IMR-90 (cell line): ENCODE measurements around the gene TEX261. TPM values are rescaled to one million over a fixed set of nuclear protein-coding genes. Genes with fewer than 3 reads are reported as not detected.

Source experiments
- ATAC-seq: fragments of 200-7000 bp; cut with Tn5 transposase; 2 replicates; pipeline ENCODE4 v1.9.1; 2020; ENCODE audit warnings: low read depth, mild to moderate bottlenecking, moderate library complexity
- BruUV-seq: library from RNA; stranded (reverse); fragments of 400-500 nt; replicated peaks from 2 replicates; lab custom pipeline; 2021; lab: Mats Ljungman, UMichigan
- CTCF ChIA-PET: fragments of 300-600 bp; formaldehyde crosslinking; extraction: SDS; loops from one replicate; lab custom pipeline; 2021; ENCODE audit warnings: antibody characterized with exemption; lab: Yijun Ruan, JAX
- POLR2A ChIA-PET: fragments of 300-600 bp; sonication (Branson Sonifier 250); formaldehyde crosslinking; loops from one replicate; lab custom pipeline; 2022; ENCODE audit warnings: antibody characterized with exemption; ENCODE audit not compliant: unreplicated experiment; lab: Charles Lee
- DNase-seq: peaks from one replicate; pipeline ENCODE4 v3.0.0; 2013
- H2AFZ ChIP-seq: replicated peaks from 2 replicates; pipeline ENCODE3; 2013; ENCODE audit warnings: low read length, mild to moderate bottlenecking; ENCODE audit not compliant: poor library complexity
- H2AK5ac ChIP-seq: 2 replicates; pipeline ENCODE4 v1.6.1; 2013; ENCODE audit warnings: low read depth, low read length, inconsistent platforms
- H2AK9ac ChIP-seq: replicated peaks from 2 replicates; pipeline ENCODE3; 2013; ENCODE audit warnings: mild to moderate bottlenecking, low read depth, low read length, moderate library complexity; ENCODE audit not compliant: poor library complexity
- H2BK120ac ChIP-seq: 2 replicates; pipeline ENCODE4 v1.6.1; 2013; ENCODE audit warnings: low read depth, low read length, inconsistent platforms
- H2BK15ac ChIP-seq: 3 replicates; pipeline ENCODE4 v1.6.1; 2013; ENCODE audit warnings: low read depth, low read length, inconsistent platforms
- H2BK20ac ChIP-seq: 2 replicates; pipeline ENCODE4 v1.6.1; 2013; ENCODE audit warnings: low read depth, mild to moderate bottlenecking, inconsistent platforms, low read length, moderate library complexity
- H2BK5ac ChIP-seq: 2 replicates; pipeline ENCODE4 v1.6.1; 2013; ENCODE audit warnings: mild to moderate bottlenecking, low read depth, low read length, inconsistent platforms; ENCODE audit not compliant: poor library complexity, severe bottlenecking
- H3K14ac ChIP-seq: replicated peaks from 2 replicates; pipeline ENCODE4 v1.6.1; 2013; ENCODE audit warnings: low read depth, low read length, inconsistent platforms
- H3K18ac ChIP-seq: 2 replicates; pipeline ENCODE4 v1.6.1; 2013; ENCODE audit warnings: low read depth, low read length, control low read depth
- H3K23ac ChIP-seq: 2 replicates; pipeline ENCODE4 v1.6.1; 2013; ENCODE audit warnings: low read depth, low read length, inconsistent platforms
- H3K27ac ChIP-seq: 2 replicates; pipeline ENCODE4 v1.5.1; 2013; ENCODE audit warnings: mild to moderate bottlenecking, control low read depth, low read length; ENCODE audit not compliant: insufficient read depth
- H3K27me3 ChIP-seq: 2 replicates; pipeline ENCODE4 v1.6.1; 2013; ENCODE audit warnings: low read length; ENCODE audit not compliant: control insufficient read depth, insufficient read depth
- H3K36me3 ChIP-seq: 2 replicates; pipeline ENCODE4 v1.6.1; 2013; ENCODE audit warnings: low read length, mixed read lengths; ENCODE audit not compliant: control insufficient read depth, insufficient read depth
- H3K4ac ChIP-seq: 2 replicates; pipeline ENCODE4 v1.6.1; 2013; ENCODE audit warnings: low read depth, low read length, inconsistent platforms
- H3K4me1 ChIP-seq: 2 replicates; pipeline ENCODE4 v1.6.1; 2013; ENCODE audit warnings: low read length, mixed read lengths; ENCODE audit not compliant: control insufficient read depth, insufficient read depth
- H3K4me2 ChIP-seq: 2 replicates; pipeline ENCODE4 v1.6.1; 2013; ENCODE audit warnings: low read depth, mild to moderate bottlenecking, control low read depth, low read length, moderate library complexity
- H3K4me3 ChIP-seq: 2 replicates; pipeline ENCODE4 v1.5.1; 2013; ENCODE audit warnings: low read depth, mild to moderate bottlenecking, control low read depth, low read length, moderate library complexity; ENCODE audit not compliant: insufficient read depth
- H3K56ac ChIP-seq: 2 replicates; pipeline ENCODE4 v1.6.1; 2013; ENCODE audit warnings: low read length, inconsistent platforms; ENCODE audit not compliant: insufficient read depth; ENCODE audit errors: extremely low read depth
- H3K79me1 ChIP-seq, 2 experiments: 2 replicates each; pipeline ENCODE4 v1.6.1; 2013; ENCODE audit warnings: low read length in 2 of 2, inconsistent platforms in 1 of 2, low read depth in 1 of 2
- H3K9ac ChIP-seq: 2 replicates; pipeline ENCODE4 v1.6.1; 2013; ENCODE audit warnings: low read depth, low read length, control low read depth
- H3K9me1 ChIP-seq: 2 replicates; pipeline ENCODE4 v1.6.1; 2013; ENCODE audit warnings: low read length, inconsistent platforms; ENCODE audit not compliant: insufficient read depth
- H3K9me3 ChIP-seq: 2 replicates; pipeline ENCODE4 v1.6.1; 2013; ENCODE audit warnings: low read length; ENCODE audit not compliant: control insufficient read depth, insufficient read depth
- H4K20me1 ChIP-seq: 2 replicates; pipeline ENCODE4 v1.6.1; 2013; ENCODE audit warnings: low read length, inconsistent platforms; ENCODE audit not compliant: insufficient read depth
- H4K5ac ChIP-seq: 2 replicates; pipeline ENCODE4 v1.6.1; 2013; ENCODE audit warnings: mild to moderate bottlenecking, low read depth, low read length, control low read depth
- H4K8ac ChIP-seq, 2 experiments: 2 replicates each; pipeline ENCODE4 v1.6.1; 2013; ENCODE audit warnings: low read depth in 2 of 2, low read length in 2 of 2, control low read depth in 1 of 2, inconsistent platforms in 1 of 2
- H4K91ac ChIP-seq: 2 replicates; pipeline ENCODE4 v1.6.1; 2013; ENCODE audit warnings: low read depth, low read length, inconsistent platforms; ENCODE audit not compliant: insufficient read depth
- BHLHE40 ChIP-seq: fragments of 150-350 bp; IDR thresholded peaks from 2 replicates; pipeline ENCODE4 v1.6.1; 2016; ENCODE audit warnings: mild to moderate bottlenecking, low read depth, low read length
- CEBPB ChIP-seq: IDR thresholded peaks from 2 replicates; pipeline ENCODE4 v1.6.1; 2012; ENCODE audit warnings: low read depth, low read length, improper control_type of control experiment
- FOS ChIP-seq: fragments of 150-350 bp; IDR thresholded peaks from 2 replicates; pipeline ENCODE4 v1.6.1; 2016; ENCODE audit warnings: low read depth, low read length
- MAFK ChIP-seq: IDR thresholded peaks from 2 replicates; pipeline ENCODE4 v1.6.1; 2012; ENCODE audit warnings: low read depth, low read length, improper control_type of control experiment
- MAZ ChIP-seq: IDR thresholded peaks from 2 replicates; pipeline ENCODE4 v1.6.1; 2012; ENCODE audit warnings: low read depth, mild to moderate bottlenecking, low read length, improper control_type of control experiment, moderate library complexity, borderline replicate concordance
- MXI1 ChIP-seq: IDR thresholded peaks from 2 replicates; pipeline ENCODE4 v1.6.1; 2012; ENCODE audit warnings: low read depth, mild to moderate bottlenecking, low read length, moderate library complexity, borderline replicate concordance
- NFE2L2 ChIP-seq: fragments of 150-350 bp; IDR thresholded peaks from 2 replicates; pipeline ENCODE4 v1.6.1; 2016; ENCODE audit warnings: low read depth, mild to moderate bottlenecking, low read length
- POLR2A ChIP-seq: IDR thresholded peaks from 2 replicates; pipeline ENCODE4 v1.6.1; 2012; ENCODE audit warnings: mild to moderate bottlenecking, low read depth, low read length
- RAD21 ChIP-seq: IDR thresholded peaks from 2 replicates; pipeline ENCODE4 v1.6.1; 2012; ENCODE audit warnings: low read length, improper control_type of control experiment
- RCOR1 ChIP-seq: IDR thresholded peaks from 2 replicates; pipeline ENCODE4 v1.6.1; 2012; ENCODE audit warnings: mild to moderate bottlenecking, low read length, improper control_type of control experiment; ENCODE audit not compliant: insufficient replicate concordance
- RFX5 ChIP-seq: IDR thresholded peaks from 2 replicates; pipeline ENCODE4 v1.8.0; 2012; ENCODE audit warnings: low read depth, mild to moderate bottlenecking, low read length, moderate library complexity
- SMC3 ChIP-seq: fragments of 150-350 bp; IDR thresholded peaks from 2 replicates; pipeline ENCODE4 v1.6.1; 2016; ENCODE audit warnings: low read depth, mild to moderate bottlenecking, antibody characterized with exemption, low read length, moderate library complexity
- WGBS, 2 experiments: methylation state at CpG; one replicate each; pipeline versions ENCODE4 v1.1.5 to v1.1.7; 2013; ENCODE audit warnings: missing lambda C conversion rate in 2 of 2; ENCODE audit not compliant: insufficient read length in 1 of 2; ENCODE audit errors: extremely low coverage in 2 of 2; 5-methylcytosine and 5-hydroxymethylcytosine counted together
- dilution Hi-C: fragments of 300-500 bp; cut with HindIII; formaldehyde crosslinking; loops from one replicate; pipeline ENCODE4 v1.14.3; 2018; ENCODE audit warnings: low sequenced_read_pairs; ENCODE audit not compliant: unreplicated experiment
- in situ Hi-C: fragments of 300-500 bp; cut with MboI; formaldehyde crosslinking; loops from 3 replicates; pipeline ENCODE4 v1.14.3; 2019; ENCODE audit warnings: low sequenced_read_pairs, inconsistent platforms, mixed read lengths
- intact Hi-C: fragments of 100-400 bp; cut with micrococcal nuclease; formaldehyde crosslinking; loops from 2 replicates; pipeline ENCODE4 v1.10.0; 2022
- polyA plus RNA-seq, 3 experiments: library from polyadenylated mRNA; depleted of rRNA; stranded (reverse); fragments of >200 nt; gene quantifications; 2 replicates each; pipeline ENCODE4 v1.2.3, GENCODE V29; 2012; ENCODE audit warnings: low replicate concordance in 1 of 3
- total RNA-seq: library from RNA; depleted of rRNA; stranded (reverse); fragments of >200 nt; gene quantifications from 2 replicates; pipeline ENCODE4 v1.2.3, GENCODE V29; 2012
- TF ChIP-seq, protein P1 (sequence below): fragments of 150-350 bp; IDR thresholded peaks from 2 replicates; pipeline ENCODE4 v1.6.1; 2016; ENCODE audit warnings: low read depth, mild to moderate bottlenecking, low read length, moderate library complexity, borderline replicate concordance
- TF ChIP-seq, protein P2 (sequence below): fragments of 150-350 bp; IDR thresholded peaks from 2 replicates; pipeline ENCODE4 v1.6.1; 2017; ENCODE audit warnings: mild to moderate bottlenecking, antibody characterized with exemption, low read length, low read depth
- TF ChIP-seq, protein P3 (sequence below): conservative IDR thresholded peaks from 2 replicates; pipeline ENCODE4 v1.5.1; 2012; ENCODE audit warnings: mild to moderate bottlenecking, low read depth, low read length, improper control_type of control experiment

Gene TEX261
- total and polyA plus RNA-seq, 2 of the 4 experiments (the other 2 are of a cell fraction): 26.3 to 69.8 TPM

DNA sequence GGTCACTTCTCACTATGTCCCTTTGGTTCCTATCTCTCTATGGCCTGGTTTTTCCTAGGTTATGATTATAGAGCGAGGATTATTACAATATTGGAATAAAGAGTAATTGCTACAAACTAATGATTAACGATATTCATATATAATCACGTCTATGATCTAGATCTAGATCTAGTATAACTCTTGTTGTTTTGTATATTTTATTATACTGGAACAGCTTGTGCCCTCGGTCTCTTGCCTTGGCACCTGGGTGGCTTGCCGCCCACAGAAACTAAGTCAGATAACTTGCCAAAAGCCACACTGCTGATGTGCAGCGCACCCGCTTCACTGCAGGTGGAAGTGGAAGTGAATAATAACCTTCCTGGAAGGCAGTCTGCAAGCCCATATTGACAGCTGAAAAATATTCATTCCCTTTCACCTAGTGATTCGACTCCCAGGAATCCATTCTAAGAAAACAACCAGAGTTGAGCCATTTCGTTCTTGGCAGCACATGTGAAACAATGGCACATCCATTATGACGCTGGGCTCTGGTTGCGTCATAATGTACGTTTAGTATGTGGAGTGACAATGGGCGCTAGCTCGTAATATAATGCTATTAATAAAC is 17.0 kb downstream of the TEX261 start:
- no peaks in the 10 kb centered on the region for H3K9me3 ChIP-seq
- H4K91ac ChIP-seq: no peak overlapping the region
- H3K27ac ChIP-seq: no peak overlapping the region
- H3K36me3 ChIP-seq: no peaks in the 10 kb centered on the region; the same call in 1 of the 2 replicates
- ChIA-PET CTCF (interaction anchor here (0.8 to 1.1 kb wide), 3 partner anchors 12 to 29 kb away, joined by 3 to 5 read pairs (median 3); no protein-coding TSS in a partner anchor), POLR2A (no interaction called here)
- H2BK5ac ChIP-seq: no peak overlapping the region
- no peak overlapping the region for H2BK20ac ChIP-seq
- no peak overlapping the region for H2BK15ac ChIP-seq
- no peak overlapping the region for H3K4ac ChIP-seq
- peak overlapping the region; percentile 76 for H2AFZ ChIP-seq
- peak; percentile 93 for DNase-seq
- peak overlapping the region; percentile 79 for H3K4me2 ChIP-seq
- no peaks in the 10 kb centered on the region for H3K79me1 ChIP-seq
- H2AK5ac ChIP-seq: no peak overlapping the region
- no peak overlapping the region; the same call in 1 of the 2 replicates for H3K4me3 ChIP-seq
- no TSS peak for BruUV-seq
- H4K5ac ChIP-seq: peak overlapping the region; percentile 25; the same call in 1 of the 2 replicates
- no peak overlapping the region for H3K56ac ChIP-seq
- intact Hi-C loops (loop anchor here (1.0 to 5.0 kb wide), 2 partner anchors 12 to 90 kb away; partner anchors contain the start of gene NAGK), dilution Hi-C loops (no loop called here), in situ Hi-C loops (no loop called here)
- no peak overlapping the region for H2AK9ac ChIP-seq
- H3K23ac ChIP-seq: no peak overlapping the region
- no peak overlapping the region for H3K18ac ChIP-seq
- H3K4me1 ChIP-seq: peaks cover 5% of the 10 kb centered on the region; the same call in 1 of the 2 replicates
- no peak overlapping the region for H3K14ac ChIP-seq
- peak; percentile 18 for ATAC-seq
- H3K27me3 ChIP-seq: no peaks in the 10 kb centered on the region
- H3K9ac ChIP-seq: no peak overlapping the region
- no peaks in the 10 kb centered on the region for H4K20me1 ChIP-seq
- H3K9me1 ChIP-seq: peaks cover 12% of the 10 kb centered on the region
- no CpG with 5 or more reads among the region's 14 CpGs for WGBS, 2 experiments
- no peak overlapping the region for H2BK120ac ChIP-seq
- peak overlapping the region in 1 of 2 experiments; percentile 78; a peak in 3 of 4 replicates for H4K8ac ChIP-seq
- TF ChIP-seq MXI1: no peak
- 0 out of 2 replicates have a peak, but pooled peaks have one; percentile 11 for TF ChIP-seq POLR2A
- peak; percentile 65; the same call in 1 of the 2 replicates for TF ChIP-seq FOS
- TF ChIP-seq BHLHE40: peak; percentile 60; the same call in 1 of the 2 replicates
- TF ChIP-seq, protein P1, sequence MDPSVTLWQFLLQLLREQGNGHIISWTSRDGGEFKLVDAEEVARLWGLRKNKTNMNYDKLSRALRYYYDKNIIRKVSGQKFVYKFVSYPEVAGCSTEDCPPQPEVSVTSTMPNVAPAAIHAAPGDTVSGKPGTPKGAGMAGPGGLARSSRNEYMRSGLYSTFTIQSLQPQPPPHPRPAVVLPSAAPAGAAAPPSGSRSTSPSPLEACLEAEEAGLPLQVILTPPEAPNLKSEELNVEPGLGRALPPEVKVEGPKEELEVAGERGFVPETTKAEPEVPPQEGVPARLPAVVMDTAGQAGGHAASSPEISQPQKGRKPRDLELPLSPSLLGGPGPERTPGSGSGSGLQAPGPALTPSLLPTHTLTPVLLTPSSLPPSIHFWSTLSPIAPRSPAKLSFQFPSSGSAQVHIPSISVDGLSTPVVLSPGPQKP: no peak
- no peak for TF ChIP-seq RFX5
- TF ChIP-seq MAZ: no peak
- TF ChIP-seq NFE2L2: no peak
- TF ChIP-seq MAFK: no peak
- peak; percentile 99 for TF ChIP-seq CEBPB
- TF ChIP-seq, protein P2, sequence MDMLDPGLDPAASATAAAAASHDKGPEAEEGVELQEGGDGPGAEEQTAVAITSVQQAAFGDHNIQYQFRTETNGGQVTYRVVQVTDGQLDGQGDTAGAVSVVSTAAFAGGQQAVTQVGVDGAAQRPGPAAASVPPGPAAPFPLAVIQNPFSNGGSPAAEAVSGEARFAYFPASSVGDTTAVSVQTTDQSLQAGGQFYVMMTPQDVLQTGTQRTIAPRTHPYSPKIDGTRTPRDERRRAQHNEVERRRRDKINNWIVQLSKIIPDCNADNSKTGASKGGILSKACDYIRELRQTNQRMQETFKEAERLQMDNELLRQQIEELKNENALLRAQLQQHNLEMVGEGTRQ: no peak
- TF ChIP-seq RAD21: no peak
- peak; percentile 70 for TF ChIP-seq RCOR1
- TF ChIP-seq, protein P3, sequence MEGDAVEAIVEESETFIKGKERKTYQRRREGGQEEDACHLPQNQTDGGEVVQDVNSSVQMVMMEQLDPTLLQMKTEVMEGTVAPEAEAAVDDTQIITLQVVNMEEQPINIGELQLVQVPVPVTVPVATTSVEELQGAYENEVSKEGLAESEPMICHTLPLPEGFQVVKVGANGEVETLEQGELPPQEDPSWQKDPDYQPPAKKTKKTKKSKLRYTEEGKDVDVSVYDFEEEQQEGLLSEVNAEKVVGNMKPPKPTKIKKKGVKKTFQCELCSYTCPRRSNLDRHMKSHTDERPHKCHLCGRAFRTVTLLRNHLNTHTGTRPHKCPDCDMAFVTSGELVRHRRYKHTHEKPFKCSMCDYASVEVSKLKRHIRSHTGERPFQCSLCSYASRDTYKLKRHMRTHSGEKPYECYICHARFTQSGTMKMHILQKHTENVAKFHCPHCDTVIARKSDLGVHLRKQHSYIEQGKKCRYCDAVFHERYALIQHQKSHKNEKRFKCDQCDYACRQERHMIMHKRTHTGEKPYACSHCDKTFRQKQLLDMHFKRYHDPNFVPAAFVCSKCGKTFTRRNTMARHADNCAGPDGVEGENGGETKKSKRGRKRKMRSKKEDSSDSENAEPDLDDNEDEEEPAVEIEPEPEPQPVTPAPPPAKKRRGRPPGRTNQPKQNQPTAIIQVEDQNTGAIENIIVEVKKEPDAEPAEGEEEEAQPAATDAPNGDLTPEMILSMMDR: no peak
- no peak for TF ChIP-seq SMC3
